Neuronal stem cell (in vitro differentiated cells): ENCODE measurements around the gene NTN1.
A peak's percentile ranks its signal among the peaks of the same experiment; 100 is the strongest.

Source experiments
- DNase-seq: peaks from one replicate; pipeline ENCODE4 v3.0.0-alpha.2; 2013; ENCODE audit warnings: low spot score
- H2AFZ ChIP-seq: one replicate; pipeline ENCODE4 v1.6.1; 2013; ENCODE audit warnings: mild to moderate bottlenecking, low read length, inconsistent platforms
- H2AK5ac ChIP-seq: 2 replicates; pipeline ENCODE4 v1.6.1; 2013; ENCODE audit warnings: low read depth, mild to moderate bottlenecking, inconsistent platforms, low read length, moderate library complexity, mixed read lengths
- H2BK120ac ChIP-seq: 2 replicates; pipeline ENCODE4 v1.6.1; 2013; ENCODE audit warnings: low read depth, mild to moderate bottlenecking, inconsistent platforms, low read length, moderate library complexity, mixed read lengths
- H2BK12ac ChIP-seq: one replicate; pipeline ENCODE4 v1.6.1; 2013; ENCODE audit warnings: low read length, inconsistent platforms
- H2BK15ac ChIP-seq: 2 replicates; pipeline ENCODE4 v1.6.1; 2013; ENCODE audit warnings: mild to moderate bottlenecking, low read length, inconsistent platforms, mixed read lengths
- H2BK5ac ChIP-seq: one replicate; pipeline ENCODE4 v1.6.1; 2013; ENCODE audit warnings: inconsistent platforms, mild to moderate bottlenecking, low read length, moderate library complexity
- H3K14ac ChIP-seq: one replicate; pipeline ENCODE4 v1.6.1; 2013; ENCODE audit warnings: low read length, inconsistent platforms
- H3K18ac ChIP-seq: 2 replicates; pipeline ENCODE4 v1.6.1; 2013; ENCODE audit warnings: low read length, inconsistent platforms
- H3K23ac ChIP-seq: 2 replicates; pipeline ENCODE4 v1.6.1; 2013; ENCODE audit warnings: low read depth, mild to moderate bottlenecking, mixed read lengths, low read length, inconsistent platforms; ENCODE audit not compliant: poor library complexity
- H3K27ac ChIP-seq: replicated peaks from 3 replicates; pipeline ENCODE4 v1.5.1; 2013; ENCODE audit warnings: low read length, inconsistent platforms
- H3K27me3 ChIP-seq, 3 experiments: 2 replicates each; pipeline ENCODE4 v1.6.1; 2013; ENCODE audit warnings: low read length in 3 of 3, mild to moderate bottlenecking in 2 of 3, inconsistent platforms in 1 of 3, low read depth in 1 of 3, mixed read lengths in 1 of 3, moderate library complexity in 1 of 3; ENCODE audit not compliant: control insufficient read depth in 3 of 3, insufficient read depth in 3 of 3
- H3K36me3 ChIP-seq, 2 donors: replicated peaks in 1 of 2; 2 replicates each; pipeline ENCODE4 v1.6.1; 2013; ENCODE audit warnings: low read length in 2 of 2; ENCODE audit not compliant: control insufficient read depth in 2 of 2, insufficient read depth in 2 of 2
- H3K4ac ChIP-seq: 2 replicates; pipeline ENCODE4 v1.6.1; 2013; ENCODE audit warnings: inconsistent platforms, mild to moderate bottlenecking, low read length, moderate library complexity
- H3K4me1 ChIP-seq, 2 donors: 1 replicate in 1 of 2; 2 replicates in 1 of 2; pipeline ENCODE4 v1.6.1; 2013; ENCODE audit warnings: low read length in 2 of 2, low read depth in 1 of 2; ENCODE audit not compliant: control insufficient read depth in 2 of 2, insufficient read depth in 1 of 2
- H3K4me2 ChIP-seq: one replicate; pipeline ENCODE4 v1.6.1; 2013; ENCODE audit warnings: mild to moderate bottlenecking, low read length, inconsistent platforms; ENCODE audit not compliant: insufficient read depth, poor library complexity, severe bottlenecking
- H3K4me3 ChIP-seq, 2 donors: 2 replicates each; pipeline ENCODE4 v1.5.1; 2013; ENCODE audit warnings: low read length in 2 of 2, mild to moderate bottlenecking in 2 of 2, inconsistent platforms in 1 of 2, moderate library complexity in 1 of 2
- H3K79me1 ChIP-seq: one replicate; pipeline ENCODE4 v1.6.1; 2013; ENCODE audit warnings: low read depth, mild to moderate bottlenecking, inconsistent platforms, low read length, moderate library complexity
- H3K9ac ChIP-seq: one replicate; pipeline ENCODE4 v1.6.1; 2013; ENCODE audit warnings: mild to moderate bottlenecking, low read depth, low read length, inconsistent platforms; ENCODE audit not compliant: poor library complexity
- H3K9me3 ChIP-seq, 2 donors: replicated peaks in 1 of 2; 2 replicates each; pipeline versions ENCODE3 to v1.6.1; 2013; ENCODE audit warnings: low read length in 2 of 2, mild to moderate bottlenecking in 2 of 2, inconsistent platforms in 1 of 2, low read depth in 1 of 2, mixed read lengths in 1 of 2, moderate library complexity in 1 of 2; ENCODE audit not compliant: control insufficient read depth in 2 of 2, insufficient read depth in 1 of 2
- H4K8ac ChIP-seq: one replicate; pipeline ENCODE4 v1.6.1; 2013; ENCODE audit warnings: low read depth, mild to moderate bottlenecking, inconsistent platforms, low read length, moderate library complexity
- H4K91ac ChIP-seq: one replicate; pipeline ENCODE4 v1.6.1; 2013; ENCODE audit warnings: low read length, low read depth, mild to moderate bottlenecking, inconsistent platforms; ENCODE audit not compliant: poor library complexity
- WGBS, 2 donors: extraction: QIAGEN DNeasy Blood & Tissue Kit; methylation state at CpG; one replicate each; pipeline ENCODE4 v1.1.7; 2013; ENCODE audit warnings: missing lambda C conversion rate in 2 of 2, mixed read lengths in 1 of 2; ENCODE audit not compliant: insufficient read length in 2 of 2, insufficient replicate concordance in 1 of 2; ENCODE audit errors: extremely low coverage in 2 of 2; 5-methylcytosine and 5-hydroxymethylcytosine counted together

The NTN1 gene

GRCh38 chr17:9036336-9036735 is 15.0 kb downstream of the NTN1 start:
- Histone ChIP-seq H3K14ac (no peak overlapping the region), H4K8ac (no peak overlapping the region), H3K4me3 (no peak overlapping the region), H3K27me3 (no peaks in the 10 kb centered on the region), H3K36me3 (no peaks in the 10 kb centered on the region), H3K4ac (no peak overlapping the region), H3K4me2 (no peak overlapping the region), H3K9ac (no peak overlapping the region), H2BK5ac (no peak overlapping the region), H2AFZ (no peak overlapping the region), H3K27ac (no peak overlapping the region), H2BK120ac (no peak overlapping the region), H3K23ac (no peak overlapping the region), H3K18ac (no peak overlapping the region), H3K79me1 (no peaks in the 10 kb centered on the region), H3K9me3 (peaks cover 2 to 7% of the 10 kb centered on the region in 2 donors), H2AK5ac (no peak overlapping the region), H4K91ac (no peak overlapping the region), H3K4me1 (no peaks in the 10 kb centered on the region), H2BK12ac (no peak overlapping the region), H2BK15ac (no peak overlapping the region)
- DNase-seq: no peak
- WGBS, 2 donors: no CpG with 5 or more reads among the region's 4 CpGs

DNA sequence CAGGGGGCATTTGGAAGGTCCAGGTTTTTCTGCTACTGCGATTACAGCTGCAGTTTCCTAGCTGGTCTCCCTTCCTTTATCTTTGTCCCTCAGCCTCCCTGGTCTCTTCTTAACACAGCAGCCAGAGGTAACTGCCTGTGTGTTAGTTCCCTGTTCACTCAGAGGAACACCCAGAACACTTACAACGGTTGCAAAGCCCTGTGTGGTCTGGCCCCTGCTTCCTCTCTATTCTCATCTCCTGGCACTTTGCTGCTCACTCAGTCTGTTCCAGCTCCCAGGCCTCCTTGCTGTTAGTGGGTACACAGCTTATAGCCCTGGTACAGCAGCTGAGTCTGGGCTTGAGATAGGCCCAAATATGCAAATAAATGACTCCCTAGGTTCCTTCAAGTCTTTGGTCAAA is 16.4 kb downstream of the NTN1 start:
- H2BK15ac ChIP-seq: no peak overlapping the region
- H2BK12ac ChIP-seq: no peak overlapping the region
- no peak overlapping the region for H3K27ac ChIP-seq
- no peak for DNase-seq
- no peak overlapping the region for H3K4me2 ChIP-seq
- no peaks in the 10 kb centered on the region for H3K27me3 ChIP-seq
- no peak overlapping the region for H4K91ac ChIP-seq
- H3K18ac ChIP-seq: no peak overlapping the region
- no peak overlapping the region for H2AFZ ChIP-seq
- H3K4me3 ChIP-seq: no peak overlapping the region
- H2BK120ac ChIP-seq: no peak overlapping the region
- H3K4me1 ChIP-seq: no peaks in the 10 kb centered on the region
- H3K9me3 ChIP-seq: peaks cover 2 to 7% of the 10 kb centered on the region in 2 donors
- H3K4ac ChIP-seq: no peak overlapping the region
- H3K23ac ChIP-seq: no peak overlapping the region
- no peaks in the 10 kb centered on the region for H3K36me3 ChIP-seq
- no peak overlapping the region for H2BK5ac ChIP-seq
- H2AK5ac ChIP-seq: no peak overlapping the region
- no peak overlapping the region for H3K14ac ChIP-seq
- no peak overlapping the region for H4K8ac ChIP-seq
- no peaks in the 10 kb centered on the region for H3K79me1 ChIP-seq
- H3K9ac ChIP-seq: no peak overlapping the region
- WGBS, 2 donors: no CpG with 5 or more reads among the region's 2 CpGs

- Histone ChIP-seq H3K18ac (no peak overlapping the region), H3K27me3 (no peaks in the 10 kb centered on the region), H3K23ac (no peak overlapping the region), H3K9ac (no peak overlapping the region), H3K4me2 (no peak overlapping the region), H2AK5ac (no peak overlapping the region), H3K9me3 (peaks cover 2 to 7% of the 10 kb centered on the region in 2 donors), H3K4me1 (no peaks in the 10 kb centered on the region), H2BK120ac (no peak overlapping the region), H3K4me3 (no peak overlapping the region), H4K91ac (no peak overlapping the region), H2BK12ac (no peak overlapping the region), H3K36me3 (no peaks in the 10 kb centered on the region), H2BK15ac (no peak overlapping the region), H3K79me1 (no peaks in the 10 kb centered on the region), H3K14ac (no peak overlapping the region), H3K27ac (no peak overlapping the region), H3K4ac (no peak overlapping the region), H2AFZ (no peak overlapping the region), H2BK5ac (no peak overlapping the region), H4K8ac (no peak overlapping the region)
- no CpG with 5 or more reads among the region's 1 CpG for WGBS, 2 donors
- no peak for DNase-seq
Measured at GRCh38 chr17:9038380-9038779, 17.1 kb downstream of the NTN1 start.

GRCh38 chr17:9044772-9045463 is 23.6 kb downstream of the NTN1 start:
- Histone ChIP-seq H2BK12ac (no peak overlapping the region), H2AFZ (no peak overlapping the region), H4K8ac (no peak overlapping the region), H4K91ac (no peak overlapping the region), H3K79me1 (no peaks in the 10 kb centered on the region), H3K4me1 (no peaks in the 10 kb centered on the region), H3K4me3 (no peak overlapping the region), H2AK5ac (no peak overlapping the region), H2BK120ac (no peak overlapping the region), H3K9me3 (peaks cover 0 to 2% of the 10 kb centered on the region in 2 donors), H2BK5ac (no peak overlapping the region), H3K9ac (no peak overlapping the region), H2BK15ac (no peak overlapping the region), H3K18ac (peak overlapping the region; percentile 15), H3K4ac (no peak overlapping the region), H3K36me3 (no peaks in the 10 kb centered on the region), H3K23ac (no peak overlapping the region), H3K4me2 (no peak overlapping the region), H3K14ac (no peak overlapping the region), H3K27me3 (peaks cover 0 to 6% (median 0%) of the 10 kb centered on the region in 3 experiments), H3K27ac (no peak overlapping the region)
- DNase-seq: no peak
- no CpG with 5 or more reads among the region's 11 CpGs for WGBS, 2 donors
